Esophagus squamous epithelium (tissue), 5 donors: Measurements from ENCODE around the gene SIL1. TPM values are rescaled to one million over a fixed set of nuclear protein-coding genes. Genes with fewer than 3 reads are reported as not detected.
"Not testable (repeated sequence)": the region's sequence is repeated elsewhere in the genome, so short reads cannot be mapped to it uniquely, and the experiment has no call there.

Source experiments
- DNase-seq: peaks from one replicate; lab custom pipeline; 2025; lab: John Stamatoyannopoulos, UW
- H3K27ac ChIP-seq, 4 donors: fragments of 200-600 bp; sonication (generic); one replicate each; pipeline ENCODE4 v1.5.1; 2016 to 2019; ENCODE audit warnings: mild to moderate bottlenecking in 1 of 4
- H3K27me3 ChIP-seq, 4 donors: fragments of 200-600 bp; sonication (generic); 1 replicate in 3 of 4; 2 replicates in 1 of 4; pipeline versions ENCODE4 v1.5.1 to v1.6.0; 2017 to 2021; ENCODE audit warnings: antibody characterized with exemption in 1 of 4
- H3K36me3 ChIP-seq, 3 donors: fragments of 200-600 bp; sonication (generic); one replicate each; pipeline ENCODE4 v1.5.1; 2016 to 2019
- H3K4me1 ChIP-seq, 3 donors: fragments of 200-600 bp; sonication (generic); one replicate each; pipeline ENCODE4 v1.5.1; 2017 to 2019
- H3K4me3 ChIP-seq, 4 donors: fragments of 200-600 bp; sonication (generic); 1 replicate in 3 of 4; 2 replicates in 1 of 4; pipeline ENCODE4 v1.5.1; 2016 to 2019; ENCODE audit warnings: mild to moderate bottlenecking in 2 of 4, moderate library complexity in 1 of 4
- H3K9me3 ChIP-seq, 3 donors: fragments of 200-600 bp; sonication (generic); one replicate each; pipeline ENCODE4 v1.5.1; 2016 to 2019
- CTCF ChIP-seq, 6 experiments: fragments of 450-650 bp in 4 of 6; fragments of 200-600 bp in 2 of 6; sonication (generic) in 2 of 6; IDR thresholded peaks; one replicate each; pipeline ENCODE4 v1.5.1; 2016 to 2019; ENCODE audit warnings: antibody characterized with exemption in 6 of 6, mild to moderate bottlenecking in 4 of 6, moderate library complexity in 4 of 6
- POLR2A ChIP-seq, 4 donors: fragments of 450-650 bp; IDR thresholded peaks; one replicate each; pipeline ENCODE4 v1.6.1; 2017; ENCODE audit warnings: antibody characterized with exemption in 4 of 4, mild to moderate bottlenecking in 4 of 4, moderate library complexity in 3 of 4
- WGBS, 2 donors: methylation state at CpG; one replicate each; pipeline ENCODE4 v1.1.5; 2018; 5-methylcytosine and 5-hydroxymethylcytosine counted together
- intact Hi-C: fragments of 100-400 bp; cut with DNase I; formaldehyde crosslinking; loops from one replicate; pipeline ENCODE4 v1.15.0; 2022
- total RNA-seq, 4 donors: library from RNA; depleted of rRNA; stranded (reverse); fragments of >200 nt; gene quantifications; one replicate each; pipeline ENCODE4 v1.1.0, GENCODE V29; 2016
- donor health status: DM: yes; HTN: yes; CAD: no.

The SIL1 gene
- total RNA-seq, 4 donors from 2014 or later, result 18.0 to 34.6 (median 18.3) TPM

- WGBS, 2 donors, result 71 to 86% methylated on average over 2 of the region's 2 CpGs
- intact Hi-C loops, result no loop called here
- no peak overlapping the region for H3K4me3 ChIP-seq
Measured at GRCh38 chr5:139058121-139058520, 140.0 kb downstream of the SIL1 start.

GRCh38 chr5:139057045-139057939, 140.9 kb downstream of the SIL1 start:
- H3K4me3 ChIP-seq, H3K9me3 ChIP-seq, intact Hi-C loops, DNase-seq, H3K27me3 ChIP-seq, H3K36me3 ChIP-seq, H3K27ac ChIP-seq: not testable (repeated sequence)
- 96 to 100% methylated on average over 3 of the region's 7 CpGs for WGBS, 2 donors
- peaks cover 0 to 15% (median 6%) of the 10 kb centered on the region in 3 donors for H3K4me1 ChIP-seq

More at GRCh38 chr5:139058121-139058520, 140.0 kb downstream of the SIL1 start:
- no peak for DNase-seq
- Histone ChIP-seq H3K9me3 (no peaks in the 10 kb centered on the region), H3K36me3 (no peaks in the 10 kb centered on the region), H3K27me3 (no peaks in the 10 kb centered on the region), H3K27ac (no peak overlapping the region), H3K4me1 (peaks cover 0 to 15% (median 6%) of the 10 kb centered on the region in 3 donors)
- TF ChIP-seq POLR2A (IDR thresholded peaks at IDR 0.05), result no peak
- no peak for TF ChIP-seq CTCF (IDR thresholded peaks at IDR 0.05)

- intact Hi-C loops, result no loop called here
Measured at GRCh38 chr5:139052975-139053374, 145.2 kb downstream of the SIL1 start.

GRCh38 chr5:139051392-139051791, 146.8 kb downstream of the SIL1 start:
- peaks cover 0 to 22% (median 15%) of the 10 kb centered on the region in 3 donors for H3K4me1 ChIP-seq
- no peak overlapping the region for H3K4me3 ChIP-seq
- TF ChIP-seq CTCF (IDR thresholded peaks at IDR 0.05) (no peak), POLR2A (IDR thresholded peaks at IDR 0.05) (no peak)
- no peaks in the 10 kb centered on the region for H3K27me3 ChIP-seq
- WGBS, 2 donors, result 41 to 50% methylated on average over 3 of the region's 3 CpGs
- DNase-seq, result no peak
- no peaks in the 10 kb centered on the region for H3K9me3 ChIP-seq
- H3K36me3 ChIP-seq, result peaks cover 0 to 11% (median 0%) of the 10 kb centered on the region in 3 donors
- no peak overlapping the region for H3K27ac ChIP-seq
- intact Hi-C loops, result no loop called here

More at GRCh38 chr5:139052975-139053374, 145.2 kb downstream of the SIL1 start:
- Histone ChIP-seq H3K9me3 (no peaks in the 10 kb centered on the region), H3K27me3 (no peaks in the 10 kb centered on the region), H3K4me1 (peaks cover 0 to 22% (median 15%) of the 10 kb centered on the region in 3 donors), H3K36me3 (peaks cover 0 to 11% (median 0%) of the 10 kb centered on the region in 3 donors), H3K27ac (no peak overlapping the region), H3K4me3 (no peak overlapping the region)
- no peak for DNase-seq
- TF ChIP-seq CTCF (IDR thresholded peaks at IDR 0.05), result no peak
- no peak for TF ChIP-seq POLR2A (IDR thresholded peaks at IDR 0.05)

- no peak for TF ChIP-seq POLR2A (IDR thresholded peaks at IDR 0.05)
- H3K27ac ChIP-seq, result no peak overlapping the region
- no peaks in the 10 kb centered on the region for H3K27me3 ChIP-seq
- intact Hi-C loops, result no loop called here
- peaks cover 0 to 22% (median 15%) of the 10 kb centered on the region in 3 donors for H3K4me1 ChIP-seq
- no peak for DNase-seq
- no peak overlapping the region for H3K4me3 ChIP-seq
- no peaks in the 10 kb centered on the region for H3K9me3 ChIP-seq
- H3K36me3 ChIP-seq, result peaks cover 0 to 11% (median 0%) of the 10 kb centered on the region in 3 donors
Measured at GRCh38 chr5:139050432-139050831, 147.7 kb downstream of the SIL1 start.

GRCh38 chr5:139049780-139050179, 148.4 kb downstream of the SIL1 start:
- Histone ChIP-seq H3K9me3 (no peaks in the 10 kb centered on the region), H3K27ac (no peak overlapping the region), H3K4me3 (no peak overlapping the region), H3K36me3 (peaks cover 0 to 11% (median 0%) of the 10 kb centered on the region in 3 donors), H3K27me3 (no peaks in the 10 kb centered on the region), H3K4me1 (peaks cover 0 to 22% (median 15%) of the 10 kb centered on the region in 3 donors)
- intact Hi-C loops, result no loop called here
- DNase-seq, result no peak
- WGBS, 2 donors, result 52 to 71% methylated on average over 1 of the region's 1 CpG
- no peak for TF ChIP-seq CTCF (IDR thresholded peaks at IDR 0.05)
- no peak for TF ChIP-seq POLR2A (IDR thresholded peaks at IDR 0.05)
